Effector CD4-positive, alpha-beta T cell (primary cell): ENCODE measurements around the gene VANGL1.

Source experiments
- DNase-seq: peaks from one replicate; pipeline ENCODE4 v3.0.0-alpha.2; 2020

The VANGL1 gene

DNA sequence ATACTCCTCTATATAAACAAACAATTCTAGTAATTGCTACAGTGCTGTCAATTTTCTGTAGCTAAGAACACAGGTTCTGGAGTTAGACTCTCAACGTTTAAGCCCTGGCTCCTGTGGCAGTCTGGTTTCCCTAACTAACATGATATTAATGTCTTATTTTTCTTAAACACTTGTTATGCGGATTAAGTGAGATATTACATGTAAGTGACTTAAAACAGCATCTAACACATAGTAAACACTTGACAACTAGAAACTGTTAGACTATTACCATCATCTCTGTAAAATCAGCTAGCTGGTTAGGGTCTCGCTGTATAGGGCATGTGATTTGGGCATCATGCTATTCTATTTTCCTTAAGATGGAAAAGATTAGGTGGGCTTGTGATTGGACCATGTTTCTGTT, 2.3 kb downstream of the VANGL1 start:
- DNase-seq: no peak

DNA sequence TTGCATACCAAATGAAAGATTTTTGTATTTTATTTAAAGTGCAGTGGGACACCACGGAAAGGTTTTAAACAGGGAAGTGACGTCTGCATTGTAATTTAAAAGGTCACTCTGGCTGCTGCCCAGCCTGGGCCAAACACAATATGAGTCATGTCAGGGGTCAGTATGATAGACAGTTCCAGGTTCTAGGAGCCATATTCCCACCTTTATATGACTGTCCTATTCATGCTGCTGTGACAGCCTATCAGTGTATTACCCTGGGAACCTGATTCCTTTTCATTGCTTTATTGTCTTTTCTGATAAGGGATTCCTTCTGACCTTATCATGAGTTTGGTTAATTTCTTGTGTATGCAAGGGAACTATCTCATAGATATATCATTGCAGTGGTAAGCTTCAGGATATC, 5.3 kb downstream of the VANGL1 start:
- DNase-seq: no peak

DNA sequence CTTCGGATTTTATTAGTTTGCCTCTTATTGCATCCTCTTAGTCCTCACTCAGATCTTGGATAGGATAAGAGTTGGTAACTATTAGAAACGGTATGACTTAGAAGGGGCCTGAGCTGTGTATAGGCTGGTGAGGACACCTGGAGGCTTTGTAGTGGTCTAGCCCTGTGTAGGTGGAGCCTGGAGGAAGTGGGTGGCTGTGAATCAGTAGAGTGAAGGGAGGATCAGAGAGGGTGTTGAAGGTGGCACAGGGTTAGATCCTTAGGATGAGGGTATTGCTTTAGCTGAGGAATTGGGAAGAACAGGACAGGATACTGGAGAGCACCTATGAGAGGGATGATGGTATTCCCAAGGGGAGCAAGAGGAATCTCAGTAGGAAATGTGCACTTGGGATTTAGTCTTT, 5.7 kb downstream of the VANGL1 start:
- DNase-seq: no peak

DNA sequence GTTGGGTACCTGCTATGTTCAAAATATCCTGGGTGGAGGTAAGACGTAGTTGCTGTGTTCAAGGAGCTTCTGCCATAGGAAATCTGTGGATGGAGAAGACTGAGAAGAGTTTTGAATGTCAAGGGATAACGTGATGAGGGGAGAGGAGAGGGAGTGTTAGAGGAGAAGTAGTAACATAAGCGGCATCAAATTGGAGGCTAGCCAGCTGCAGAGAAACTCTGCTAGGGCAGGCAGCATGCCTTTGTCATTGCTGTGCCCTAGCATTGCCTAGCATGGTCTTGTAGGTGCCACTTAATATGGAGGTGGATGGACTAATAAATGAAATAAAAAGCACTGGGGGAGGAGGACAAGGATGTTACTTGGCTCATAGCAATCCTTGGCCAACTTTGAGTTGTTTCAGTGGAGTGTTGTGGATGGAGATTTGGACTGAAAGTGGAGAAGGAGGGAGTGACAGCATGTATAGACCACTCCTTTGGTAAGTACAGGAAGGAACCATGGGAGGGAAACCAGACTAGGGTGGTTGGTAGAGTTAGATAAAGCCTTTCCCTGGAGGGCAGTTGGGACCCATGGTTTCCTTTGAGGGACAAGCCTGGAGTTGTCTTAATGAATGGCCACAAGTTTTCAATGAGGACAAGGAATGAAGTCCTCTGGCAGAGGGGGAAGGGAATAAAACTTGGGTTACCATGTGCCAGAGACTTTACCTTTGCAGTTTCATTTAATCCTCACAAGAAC, 6.3 kb downstream of the VANGL1 start:
- no peak for DNase-seq

DNA sequence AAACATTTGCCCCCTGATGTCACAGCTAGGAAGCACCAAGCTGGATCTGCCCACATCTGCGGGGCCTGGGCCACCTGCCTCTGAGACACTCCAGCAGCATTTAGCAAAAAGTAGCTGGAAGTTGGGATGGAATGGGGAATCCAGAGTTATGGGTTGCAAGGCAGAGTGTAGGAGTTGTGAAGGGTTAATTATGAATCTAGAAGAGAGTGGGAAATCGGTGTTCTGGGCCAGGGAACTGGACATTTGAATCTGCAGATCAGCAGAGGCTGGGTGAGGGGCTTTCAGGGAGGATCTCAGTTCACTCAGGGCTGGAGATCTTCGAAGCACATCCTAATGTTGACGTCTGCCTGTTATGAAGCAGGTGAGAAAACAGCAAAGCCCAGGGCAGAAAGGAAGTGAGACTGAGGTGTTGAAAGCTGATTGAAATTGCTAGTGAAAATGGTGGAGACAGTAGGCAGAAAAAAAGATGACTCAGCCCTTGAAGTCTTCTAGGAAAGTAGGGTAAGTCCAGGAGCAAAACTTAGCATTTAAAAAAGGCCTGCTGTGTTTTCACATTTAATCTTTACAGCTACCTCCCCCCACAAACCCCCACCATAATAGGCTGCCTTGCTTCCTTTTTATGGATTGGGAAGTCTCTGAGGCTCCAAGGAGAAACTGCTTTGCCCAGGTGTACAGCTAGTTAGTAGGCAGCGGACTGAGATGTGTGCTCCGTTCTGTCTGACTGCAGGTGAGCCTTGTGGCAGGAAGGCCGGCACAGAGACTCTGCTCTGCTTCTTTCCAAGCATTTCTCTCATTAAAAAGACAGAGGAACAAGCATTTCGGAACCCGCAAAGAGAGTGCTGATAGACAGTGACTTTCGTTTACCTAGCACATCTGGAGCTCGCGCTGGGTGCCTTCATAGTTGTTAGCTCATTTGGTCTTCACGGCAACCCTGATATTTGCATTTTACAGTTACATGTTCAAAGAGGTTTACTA, 7.2 kb downstream of the VANGL1 start:
- no peak for DNase-seq

DNA sequence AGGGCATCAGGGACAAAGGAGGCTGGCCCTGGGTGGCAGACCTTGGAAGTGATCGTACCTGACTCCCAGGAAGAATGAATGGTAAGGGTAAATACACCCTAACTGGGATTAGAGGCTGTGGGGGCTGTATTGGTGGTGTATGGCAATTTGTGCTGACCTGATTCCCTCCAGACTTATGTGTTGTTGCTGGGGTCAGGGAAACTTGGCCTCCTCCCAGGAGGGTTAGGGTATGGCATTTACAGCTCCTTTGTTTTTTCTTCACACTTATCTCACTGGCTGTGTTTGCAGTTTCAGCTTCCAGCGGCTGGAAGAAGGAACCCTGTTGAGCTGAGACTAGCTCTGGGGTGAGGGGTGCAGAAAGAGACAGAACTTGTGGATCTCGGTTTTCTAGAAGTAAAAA, 8.2 kb downstream of the VANGL1 start:
- DNase-seq: no peak

DNA sequence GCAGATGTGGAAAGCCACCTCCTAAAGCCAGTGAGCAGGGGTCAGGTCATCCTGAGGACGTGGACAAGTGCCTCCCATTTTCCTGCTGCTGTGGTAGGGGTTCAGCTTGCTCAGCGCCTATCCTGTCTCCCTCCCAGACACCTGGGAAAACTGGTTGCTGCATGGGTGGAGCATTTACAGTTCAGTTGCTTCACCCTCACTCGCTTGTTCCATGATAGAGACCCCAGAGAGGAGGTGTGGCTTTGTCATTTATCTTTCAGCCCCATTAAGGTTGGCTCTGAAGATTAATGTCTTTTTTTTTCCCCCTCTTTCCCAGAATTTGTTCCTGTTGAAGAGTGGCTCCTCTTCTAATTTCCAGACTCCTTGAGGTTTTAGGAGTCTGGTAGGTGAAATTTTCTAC, 9.2 kb downstream of the VANGL1 start:
- no peak for DNase-seq

DNA sequence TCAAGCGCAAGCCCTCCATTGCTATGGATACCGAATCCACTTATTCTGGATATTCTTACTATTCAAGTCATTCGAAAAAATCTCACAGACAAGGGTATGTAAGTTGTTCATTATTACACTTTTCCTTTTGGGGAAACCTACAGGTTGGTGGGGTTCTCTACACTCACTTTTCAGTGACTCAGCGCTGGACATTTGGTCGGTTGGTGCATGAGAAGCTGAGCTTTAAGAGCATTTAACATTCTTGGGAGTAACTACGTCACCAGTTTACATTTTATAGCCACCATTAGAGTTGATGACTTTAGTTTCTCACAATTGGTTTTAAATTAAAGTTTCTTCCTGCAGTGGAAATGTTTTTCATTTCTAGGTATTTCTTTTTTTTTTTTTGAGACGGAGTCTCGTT, 9.6 kb downstream of the VANGL1 start:
- no peak for DNase-seq

DNA sequence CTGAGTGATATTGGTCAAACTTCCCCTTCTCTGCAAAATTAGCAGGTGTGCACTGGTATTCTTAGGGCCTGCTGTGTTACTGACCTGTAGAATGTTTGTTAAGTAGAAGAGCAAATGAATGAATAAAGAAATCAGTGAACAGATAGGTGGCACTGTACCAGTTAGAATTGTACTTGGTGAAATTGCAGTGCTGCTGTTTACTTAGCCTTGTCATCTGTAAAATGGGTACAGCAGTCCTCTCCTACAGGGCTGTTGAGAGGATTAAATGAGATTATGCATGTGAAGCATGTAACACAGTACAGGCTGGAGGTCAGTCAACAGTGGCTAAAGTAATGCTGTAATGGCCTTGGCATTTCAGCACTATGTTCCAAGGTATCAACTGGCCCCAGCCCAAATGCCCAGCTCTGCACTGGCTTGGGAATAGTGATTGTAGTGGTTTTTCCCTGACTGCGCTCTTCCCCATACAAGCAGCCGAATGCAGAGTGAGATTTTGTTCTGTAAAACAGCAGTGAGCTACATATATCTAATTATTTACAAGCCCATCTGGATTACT, 10.5 kb downstream of the VANGL1 start:
- no peak for DNase-seq

DNA sequence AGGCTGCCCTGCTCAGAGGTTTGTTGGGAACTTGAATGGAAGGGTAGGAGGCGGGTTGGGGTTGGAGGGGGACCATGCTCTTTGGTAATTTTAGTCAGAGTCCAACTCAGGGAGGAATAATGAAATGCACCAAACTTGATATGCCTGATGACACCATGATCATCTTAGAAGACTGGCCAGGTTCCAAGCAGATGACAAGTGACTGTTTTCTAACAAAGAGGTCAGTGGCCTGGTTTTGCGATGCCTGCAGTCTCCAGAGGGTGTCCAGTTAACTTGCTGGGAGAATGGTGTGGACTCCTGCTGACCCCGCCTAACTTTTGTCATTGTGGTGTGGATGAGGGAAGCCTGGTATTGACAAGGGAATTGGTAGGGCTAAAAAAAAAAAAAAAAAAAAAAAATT, 12.4 kb downstream of the VANGL1 start:
- DNase-seq: no peak

DNA sequence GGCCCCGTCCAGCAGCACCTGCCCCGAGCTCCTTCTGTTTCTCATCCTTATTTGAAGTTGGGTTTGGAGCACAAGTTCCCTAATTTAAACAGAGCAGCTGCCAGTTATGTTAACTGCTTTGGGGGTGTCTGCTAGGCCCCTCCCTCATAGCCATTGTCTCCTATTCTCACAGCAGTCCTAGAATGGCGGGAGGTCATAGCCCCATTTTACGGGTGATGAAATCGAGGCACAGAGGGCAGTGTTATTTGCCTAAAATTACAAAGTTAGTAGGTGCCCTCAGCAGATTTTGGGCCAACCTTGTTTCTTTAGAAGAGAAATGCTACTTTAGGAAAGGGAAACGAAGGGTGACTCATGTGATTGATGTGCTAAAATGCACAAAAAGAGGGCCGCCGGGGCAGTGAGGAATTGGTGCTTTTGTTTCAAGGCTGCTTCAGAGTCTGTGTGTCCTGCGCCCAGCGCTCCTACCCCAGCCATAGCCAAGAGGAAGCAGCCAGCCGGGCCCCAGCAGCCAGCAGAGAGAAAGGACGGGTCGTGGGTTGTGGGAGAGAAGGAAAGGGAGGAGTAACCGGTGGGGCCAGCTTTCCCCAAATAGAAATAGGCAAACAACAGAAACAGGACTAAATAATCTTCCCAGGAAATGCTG, 13.0 kb downstream of the VANGL1 start:
- no peak for DNase-seq

DNA sequence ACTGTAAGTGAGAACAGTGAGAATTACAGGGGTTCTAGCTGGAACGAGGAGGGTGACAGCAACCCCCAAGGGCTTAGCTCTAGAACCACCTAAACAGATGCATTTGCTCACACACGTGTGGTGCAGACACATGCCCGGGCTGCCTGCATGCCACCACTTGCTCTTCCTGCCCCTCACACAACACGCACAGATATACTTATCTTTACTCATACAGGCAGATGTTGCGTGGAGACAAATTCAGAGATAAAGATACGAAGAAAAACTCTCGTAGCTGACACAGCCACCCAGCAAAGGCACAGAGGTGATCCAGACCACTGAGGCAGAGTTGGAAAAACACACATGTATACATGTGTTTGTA, 13.5 kb downstream of the VANGL1 start:
- DNase-seq: no peak

DNA sequence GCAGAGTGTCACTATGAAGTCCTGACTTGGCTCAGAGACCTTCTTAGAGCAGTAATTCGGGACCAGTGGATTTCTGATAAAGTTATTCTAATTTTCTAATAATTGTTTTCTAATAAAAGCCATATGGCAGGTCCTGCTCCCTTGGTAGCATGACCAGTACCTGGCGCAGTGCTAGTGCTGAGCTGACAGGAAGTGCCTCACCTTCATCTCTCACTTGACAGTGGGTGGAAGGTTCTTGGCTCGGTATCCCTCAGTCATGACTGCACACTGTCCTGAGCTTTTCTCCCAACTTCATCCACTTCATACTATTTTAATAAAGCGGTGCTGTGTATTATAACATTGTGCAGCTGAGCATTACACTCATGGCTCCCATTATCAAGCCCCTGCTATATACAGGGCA, 14.1 kb downstream of the VANGL1 start:
- DNase-seq: no peak

DNA sequence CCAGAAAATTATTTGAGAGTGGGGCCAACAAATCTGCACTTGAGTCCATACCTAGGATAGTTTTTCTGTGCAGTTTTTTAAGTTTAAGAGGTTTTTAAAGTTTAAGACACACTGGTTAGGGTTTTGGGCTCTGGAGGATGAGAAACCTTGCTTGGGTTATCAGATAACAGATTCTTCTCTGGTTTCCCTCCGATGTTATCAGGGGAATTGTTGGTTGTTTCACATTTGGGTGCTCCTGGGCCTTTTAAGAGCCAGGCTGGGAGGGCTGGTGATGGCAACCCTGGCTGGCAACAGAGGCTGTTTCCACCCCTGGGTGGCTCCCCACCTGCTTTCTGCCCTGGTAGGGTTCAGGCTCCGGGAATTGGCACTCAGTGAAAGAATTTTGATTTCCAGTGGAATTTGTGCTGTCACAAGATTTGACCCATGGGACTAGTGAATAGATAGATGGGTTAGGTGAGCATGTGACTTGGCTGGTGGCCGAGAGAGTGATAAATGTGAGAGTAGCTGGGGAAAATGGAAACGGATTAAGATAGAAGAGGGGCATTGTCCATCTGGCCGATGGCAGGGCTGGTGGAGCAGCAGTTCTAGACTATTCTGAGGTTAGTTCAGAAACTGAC, 14.8 kb downstream of the VANGL1 start:
- DNase-seq: no peak

DNA sequence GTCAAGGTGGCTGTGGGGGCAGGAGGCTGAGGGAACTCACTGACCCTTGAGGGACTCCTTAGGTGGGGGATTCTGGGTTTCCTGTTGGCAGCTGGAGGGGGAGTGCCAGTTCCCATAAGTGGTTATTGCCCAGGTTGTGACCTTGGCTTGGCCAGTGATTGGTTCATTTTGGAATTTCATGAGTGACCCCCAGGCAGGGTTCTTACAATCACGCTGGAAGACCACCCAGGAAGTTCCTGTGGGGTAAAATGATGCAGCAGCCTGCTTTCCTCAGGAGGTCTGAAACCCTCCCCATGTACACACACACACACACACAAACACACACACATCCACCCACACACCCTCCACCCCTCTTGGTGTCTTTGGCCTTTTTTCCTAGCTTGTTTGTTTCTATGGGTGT, 16.9 kb downstream of the VANGL1 start:
- no peak for DNase-seq

DNA sequence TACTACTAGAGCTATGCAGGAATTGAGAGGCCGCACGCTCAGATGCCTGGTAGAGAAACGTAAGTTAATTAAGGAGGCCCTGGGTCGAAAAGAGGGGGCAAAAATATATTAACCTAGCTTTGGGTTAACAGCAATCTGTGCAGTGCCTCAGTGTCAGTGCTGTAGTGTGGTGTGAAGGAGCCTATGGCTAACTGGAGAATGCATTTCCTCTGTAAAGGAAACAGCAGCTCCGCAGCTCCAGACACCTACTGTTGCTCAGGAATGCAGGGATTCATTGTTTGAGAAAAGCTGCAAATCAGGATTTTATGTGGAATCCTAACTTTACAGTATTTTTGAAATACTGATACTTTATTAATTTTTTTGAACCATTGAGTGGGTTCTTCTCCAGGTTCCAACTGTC, 18.4 kb downstream of the VANGL1 start:
- no peak for DNase-seq

DNA sequence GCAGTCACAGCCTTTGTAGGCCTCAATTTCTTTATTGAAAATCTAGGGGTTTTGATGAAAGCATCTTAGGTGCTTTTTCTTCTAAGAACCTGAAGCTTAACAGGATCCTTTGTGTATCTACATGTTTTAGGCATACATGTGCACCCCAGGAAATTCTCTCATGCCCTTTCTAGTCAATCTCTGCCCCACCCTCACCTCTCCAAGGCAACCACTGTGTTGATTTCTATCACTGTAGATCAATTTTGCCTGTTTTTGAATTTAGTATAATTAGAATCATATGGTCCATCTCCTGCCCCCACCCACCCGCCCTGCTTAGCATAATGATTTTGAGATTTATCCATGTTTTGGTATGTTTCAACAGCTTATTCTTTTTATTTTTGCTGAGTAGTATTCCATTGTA, 19.4 kb downstream of the VANGL1 start:
- DNase-seq: no peak

DNA sequence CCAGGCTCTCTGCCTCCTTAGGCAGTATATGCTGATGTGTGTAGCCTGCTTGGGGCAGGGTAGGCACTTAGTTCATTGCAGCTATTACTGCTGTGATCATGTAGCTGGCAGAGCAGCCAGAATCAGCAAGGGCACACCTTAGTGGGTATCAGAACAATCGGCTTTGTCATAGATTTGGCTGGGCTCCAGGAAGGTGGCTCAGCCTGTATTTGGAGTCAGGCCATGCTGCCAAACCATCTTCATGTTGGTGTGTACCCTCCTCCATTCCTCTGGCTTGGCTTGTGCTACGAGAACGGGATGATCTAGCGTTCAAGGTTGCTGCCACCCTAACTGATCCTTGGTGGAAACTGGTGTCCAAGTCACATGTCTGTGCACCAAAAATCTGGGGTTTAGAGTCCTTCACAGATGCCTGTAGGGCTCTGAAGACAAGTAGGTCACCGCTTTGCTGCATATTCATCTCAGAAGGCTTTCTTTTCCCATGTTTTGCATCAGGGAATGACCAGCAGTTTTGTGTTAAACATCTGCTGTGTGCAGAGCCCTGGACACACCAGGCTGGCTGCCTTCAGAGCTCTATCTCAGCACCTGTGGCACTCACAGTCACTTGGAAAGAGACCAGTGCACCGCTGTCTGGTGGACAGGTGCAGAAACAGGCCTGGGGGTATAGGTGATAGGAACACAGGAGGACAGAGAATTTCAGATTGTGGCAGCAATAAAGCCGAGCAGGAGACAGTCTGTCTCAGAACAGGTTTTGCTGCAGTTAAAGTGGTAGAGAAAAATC, 23.7 kb downstream of the VANGL1 start:
- DNase-seq: no peak

DNA sequence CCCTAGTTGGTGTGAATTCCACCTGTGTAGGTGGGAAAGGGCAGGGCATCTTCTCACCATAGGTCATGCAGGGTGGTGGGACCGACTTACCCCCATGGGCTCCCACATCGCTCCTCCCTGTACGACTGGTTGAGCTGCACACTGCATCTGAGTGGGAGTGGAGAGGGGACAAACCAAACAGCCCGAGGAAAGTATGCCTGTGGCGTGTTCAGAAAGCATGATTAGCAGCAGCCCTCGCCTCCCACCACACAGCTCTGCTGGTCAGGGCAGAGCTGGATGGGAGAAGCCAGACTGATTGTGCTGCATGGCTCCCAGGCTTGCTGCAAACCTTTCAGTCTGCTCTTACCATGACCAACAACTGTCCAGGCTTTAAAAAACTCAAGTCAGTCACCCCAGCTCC, 24.4 kb downstream of the VANGL1 start:
- no peak for DNase-seq

DNA sequence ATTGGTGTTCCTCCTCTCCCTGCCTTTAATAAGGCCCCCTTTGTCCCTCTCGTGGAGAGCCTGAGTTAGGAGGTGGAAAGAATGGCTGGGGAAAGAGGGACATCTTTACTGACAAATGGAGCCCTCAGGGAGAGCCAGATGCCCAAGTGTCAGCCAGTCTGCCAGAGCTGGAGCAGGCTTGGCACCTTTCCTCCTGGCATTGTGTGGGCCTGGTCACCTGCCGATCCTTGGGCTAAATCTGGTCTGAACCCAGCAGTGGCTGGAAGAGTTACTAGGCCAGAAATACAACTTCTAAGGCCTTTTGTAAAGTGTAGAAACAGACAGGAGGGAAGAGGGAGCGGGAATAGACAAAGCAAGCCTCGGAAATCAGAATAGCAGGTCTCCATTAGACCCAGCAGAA, 24.9 kb downstream of the VANGL1 start:
- no peak for DNase-seq

DNA sequence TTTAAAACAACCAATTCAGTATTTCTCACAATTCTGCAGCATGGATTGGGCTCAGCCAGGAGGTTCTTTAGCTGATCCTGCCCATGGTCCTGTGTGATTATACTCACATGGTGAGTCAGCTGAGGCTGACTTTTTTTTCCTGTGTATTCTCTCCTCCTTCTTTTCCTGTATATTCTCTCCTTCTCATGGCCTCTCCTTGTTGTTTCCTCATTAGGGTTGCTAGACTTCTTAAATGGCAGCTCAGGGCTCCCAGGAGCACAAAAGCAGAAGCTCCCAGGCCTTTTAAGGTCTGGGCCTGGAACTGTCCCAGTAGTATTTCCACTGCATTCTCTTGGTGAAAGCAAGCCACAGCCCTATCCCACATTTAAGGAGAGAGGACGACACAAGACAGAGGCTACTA, 26.8 kb downstream of the VANGL1 start:
- DNase-seq: no peak

DNA sequence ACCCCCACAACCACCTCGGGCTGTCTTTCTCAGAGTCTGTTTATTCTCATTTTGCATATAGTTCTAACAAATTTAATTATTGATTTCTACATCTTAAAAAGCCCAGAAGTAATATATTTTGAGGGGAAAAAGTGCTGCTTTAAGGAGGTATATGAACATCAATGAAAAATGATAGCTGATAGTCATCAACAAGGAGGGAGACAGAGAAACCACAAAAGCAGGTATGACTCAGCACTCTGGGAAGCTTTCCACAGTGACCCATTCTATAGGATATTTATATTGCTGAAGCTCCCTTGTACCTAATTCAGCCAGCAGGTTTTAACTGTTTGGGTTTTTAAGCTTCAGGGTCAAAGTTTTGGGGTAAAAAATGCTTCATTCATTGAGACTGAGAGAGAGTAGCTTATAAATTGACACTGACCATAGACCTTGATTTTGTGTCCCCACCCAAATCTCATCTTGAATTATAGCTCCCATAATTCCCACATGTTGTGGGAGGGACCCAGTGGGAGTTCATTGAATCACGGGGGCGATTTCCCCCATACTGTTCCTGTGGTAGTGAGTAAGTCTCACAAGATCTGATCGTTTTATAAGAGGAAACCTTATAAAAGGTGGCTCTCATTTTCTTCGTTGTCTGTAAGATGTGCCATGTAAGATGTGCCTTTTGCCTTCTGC, 27.4 kb downstream of the VANGL1 start:
- DNase-seq: no peak
